HFF-Myc (cell line): Measurements from ENCODE around the gene ZXDC.

Source experiments
- DNase-seq: peaks from one replicate; pipeline ENCODE4 v3.0.0-alpha.2; 2011; ENCODE audit warnings: low read depth; ENCODE audit errors: extremely low read depth
- H3K4me3 ChIP-seq: replicated peaks from 2 replicates; pipeline ENCODE4 v1.5.1; 2011; ENCODE audit warnings: low read depth, mild to moderate bottlenecking, control low read depth, low read length
- CTCF ChIP-seq: IDR thresholded peaks from 2 replicates; pipeline ENCODE4 v1.5.1; 2012; ENCODE audit warnings: mild to moderate bottlenecking, low read depth, low read length, control low read depth; ENCODE audit errors: missing control alignments

The ZXDC gene

GRCh38 chr3:126414961-126415660 is 60.6 kb downstream of the ZXDC start:
- TF ChIP-seq CTCF: no peak
- H3K4me3 ChIP-seq: no peak overlapping the region
- no peak for DNase-seq

- no peak for DNase-seq
- TF ChIP-seq CTCF: no peak
- no peak overlapping the region for H3K4me3 ChIP-seq
Measured at GRCh38 chr3:126414406-126414805, 61.3 kb downstream of the ZXDC start.

- DNase-seq: no peak
- TF ChIP-seq CTCF: no peak
- H3K4me3 ChIP-seq: no peak overlapping the region
Measured at GRCh38 chr3:126413693-126414080, 62.0 kb downstream of the ZXDC start.

- DNase-seq: no peak
- no peak overlapping the region for H3K4me3 ChIP-seq
- TF ChIP-seq CTCF: no peak
Measured at GRCh38 chr3:126412841-126413692, 62.6 kb downstream of the ZXDC start.

GRCh38 chr3:126408099-126408498 is 67.6 kb downstream of the ZXDC start:
- no peak overlapping the region for H3K4me3 ChIP-seq
- DNase-seq: no peak
- no peak for TF ChIP-seq CTCF

GRCh38 chr3:126407412-126408044 is 68.2 kb downstream of the ZXDC start:
- no peak overlapping the region for H3K4me3 ChIP-seq
- TF ChIP-seq CTCF: no peak
- DNase-seq: no peak
